NOMO-1 treated with DMSO at 0.1 percent for 48 hours (cell line): ENCODE results near the gene FNDC3B.

ENCODE experiments used
- DNase-seq: peaks from one replicate; lab custom pipeline; 2025; ENCODE audit not compliant: unreplicated experiment; lab: John Stamatoyannopoulos, UW

FNDC3B gene

DNA sequence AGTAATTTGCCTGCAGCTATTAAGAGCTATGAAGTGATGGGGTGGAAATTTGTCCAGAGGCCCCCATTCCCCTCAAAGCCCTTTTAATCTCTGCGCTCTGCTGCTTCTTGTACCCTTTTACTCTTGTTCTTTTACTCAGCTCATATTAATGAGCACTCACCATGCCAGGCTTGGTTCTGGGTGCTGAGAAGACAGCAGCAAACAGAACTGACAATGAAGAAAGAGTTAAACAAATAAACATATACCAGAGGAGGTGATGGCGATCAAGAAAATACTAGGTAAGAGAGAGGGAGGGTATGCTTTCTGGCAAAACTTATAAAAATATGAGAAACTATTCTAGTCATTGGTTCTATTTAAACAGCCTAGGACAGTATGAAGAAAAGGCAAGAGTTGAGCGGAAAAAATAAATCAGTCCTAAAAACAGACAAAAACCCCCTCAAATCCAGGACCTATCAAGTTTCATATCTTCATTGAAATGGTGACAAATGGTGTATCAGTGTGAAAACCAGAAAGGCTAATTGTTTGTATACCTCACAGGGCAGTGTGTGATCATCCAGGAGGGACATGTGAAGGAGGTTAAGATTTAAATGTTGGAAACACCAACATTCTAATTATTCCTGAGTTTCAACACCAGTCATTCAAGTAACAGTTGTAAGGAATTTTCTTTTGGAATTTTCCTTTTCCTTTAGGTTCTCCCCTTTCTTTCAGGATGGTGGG, 144.9 kb downstream of the FNDC3B start:
- DNase-seq = no peak

DNA sequence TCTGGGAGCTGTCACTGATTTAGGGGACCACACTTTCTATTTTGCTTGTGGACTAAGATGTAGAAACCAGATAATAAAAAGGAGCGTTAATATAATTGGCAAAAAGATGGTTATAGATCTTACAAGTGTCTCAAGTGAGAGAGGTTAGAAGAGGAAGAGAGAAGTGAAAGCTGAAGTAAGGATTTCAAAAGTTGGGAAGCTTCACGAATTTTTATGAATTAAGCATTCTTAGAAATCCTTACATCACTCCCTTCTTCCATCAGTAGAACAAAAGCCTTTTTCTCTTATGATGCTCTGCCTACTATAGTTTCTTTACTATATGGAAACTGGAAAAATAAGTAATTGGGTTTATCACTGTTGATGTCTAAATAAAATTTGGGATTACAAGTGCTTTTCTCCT, 146.5 kb downstream of the FNDC3B start:
- DNase-seq = peak; percentile 73

DNA sequence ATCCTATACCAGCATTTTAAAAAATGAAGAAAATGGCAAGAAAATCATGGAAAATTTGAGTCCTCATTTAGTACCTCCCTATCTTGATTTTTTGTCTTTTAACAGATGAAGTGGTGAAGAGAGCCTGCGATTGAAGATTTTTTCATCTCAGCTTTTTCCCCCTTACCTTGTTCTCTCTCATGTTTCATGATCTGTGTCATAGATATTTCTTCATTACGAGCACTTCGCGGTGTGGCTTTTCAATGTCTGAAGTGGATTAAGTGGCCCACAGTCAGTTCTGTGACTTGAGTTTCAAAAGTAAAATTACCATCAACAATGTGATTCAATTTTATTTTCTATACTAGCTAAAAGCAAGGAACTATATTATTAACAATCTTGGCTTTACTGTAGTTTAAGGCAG, 147.2 kb downstream of the FNDC3B start:
- DNase-seq = no peak

DNA sequence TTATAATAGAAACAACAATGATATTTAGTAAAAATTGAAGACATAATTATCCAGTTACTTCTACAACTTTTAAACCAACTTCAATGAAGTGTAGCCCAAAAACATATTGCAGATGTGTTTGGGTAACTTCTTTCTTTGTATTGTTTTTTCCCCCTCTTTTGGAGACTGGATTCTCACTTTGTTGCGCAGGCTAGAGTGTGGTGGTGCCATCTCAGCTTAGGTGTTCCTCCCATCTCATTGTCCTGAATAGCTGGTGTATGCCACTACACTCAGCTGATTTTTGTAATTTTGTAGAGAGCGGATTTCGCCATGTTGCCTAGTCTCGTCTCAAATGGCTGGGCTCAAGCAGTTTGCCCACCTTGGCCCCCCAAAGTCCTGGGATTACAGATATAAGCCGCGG, 148.1 kb downstream of the FNDC3B start:
- DNase-seq = no peak

DNA sequence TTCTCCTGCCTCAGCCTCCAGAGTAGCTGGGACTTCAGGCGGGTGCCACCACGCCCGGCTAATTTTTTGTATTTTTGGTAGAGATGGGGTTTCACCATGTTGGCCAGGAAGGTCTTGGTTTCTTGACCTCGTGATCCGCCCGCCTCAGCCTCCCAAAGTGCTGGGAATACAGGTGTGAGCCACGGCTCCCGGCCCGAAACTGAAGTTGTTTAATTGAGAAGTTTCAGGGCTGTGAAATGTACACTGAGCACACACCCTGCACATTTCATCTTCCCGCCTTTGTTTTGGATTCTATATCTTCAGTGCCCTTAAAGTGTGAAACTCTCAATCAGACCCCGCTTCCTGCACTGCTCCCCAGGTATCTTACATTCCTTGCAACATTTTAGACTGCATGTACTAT, 149.1 kb downstream of the FNDC3B start:
- no peak for DNase-seq

DNA sequence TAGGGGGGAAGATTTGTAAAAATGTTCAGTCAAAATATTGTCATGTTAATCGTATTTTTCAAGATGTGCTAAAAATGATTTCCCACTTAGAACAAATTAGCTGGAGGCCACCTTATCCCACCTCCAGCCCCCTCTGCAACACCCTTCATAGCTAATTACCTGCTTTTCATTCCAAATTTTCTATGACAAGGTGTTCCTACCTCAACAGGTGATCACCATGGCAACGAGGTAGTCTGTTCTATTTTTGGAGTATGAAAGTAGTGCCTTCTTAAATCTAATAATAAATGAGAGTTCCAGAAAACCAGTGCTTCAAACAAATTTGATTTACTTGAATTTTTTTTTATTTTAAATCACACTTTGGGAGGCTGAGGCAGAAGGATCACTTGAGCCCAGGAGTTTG, 149.8 kb downstream of the FNDC3B start:
- no peak for DNase-seq

DNA sequence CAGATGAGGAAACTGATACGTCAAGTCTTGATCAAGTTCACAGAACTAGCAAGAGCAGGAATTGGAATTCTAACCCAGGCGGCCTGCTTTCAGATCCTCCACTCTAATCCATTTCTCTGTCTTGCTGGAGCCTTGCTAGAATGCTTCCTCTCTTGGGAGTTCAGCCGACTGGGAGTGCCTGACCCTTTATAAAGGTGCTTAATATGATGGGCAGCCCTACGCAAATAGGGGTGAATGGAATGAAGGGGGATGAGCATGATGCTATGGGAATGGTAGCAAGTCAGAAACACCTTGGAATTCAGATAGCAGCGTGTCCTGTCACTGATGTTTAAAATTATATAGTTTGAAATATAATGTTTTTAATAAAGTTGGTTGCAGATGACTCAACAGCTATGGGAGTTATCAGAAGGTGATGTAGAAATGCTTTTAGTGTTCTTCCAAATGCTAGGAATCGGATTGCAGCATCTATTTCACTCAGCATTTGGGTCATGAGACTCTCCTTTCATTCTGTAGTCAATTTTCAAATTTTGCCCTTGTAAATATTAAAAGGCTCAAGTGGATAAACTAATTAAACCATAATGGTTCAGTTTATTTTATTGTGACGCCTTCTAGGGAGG, 150.7 kb downstream of the FNDC3B start:
- DNase-seq = no peak

DNA sequence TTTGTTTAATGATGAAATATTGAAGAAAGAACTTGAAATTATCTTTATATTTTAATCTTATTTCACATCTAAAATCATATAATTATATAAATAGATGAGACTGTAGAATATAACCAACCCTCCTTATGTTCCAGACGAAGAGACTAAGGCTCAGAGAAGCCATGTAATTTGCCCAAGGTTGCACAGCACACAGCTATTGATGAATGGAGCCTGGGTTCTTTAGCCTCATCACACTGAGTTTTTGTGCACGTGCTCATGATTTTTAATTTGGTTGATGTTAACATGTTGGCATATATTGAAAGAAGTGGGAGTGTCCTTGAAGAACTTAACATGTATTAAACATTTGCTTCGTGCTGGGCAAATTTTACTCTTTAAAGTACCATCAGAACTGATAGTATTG, 151.6 kb downstream of the FNDC3B start:
- no peak for DNase-seq

DNA sequence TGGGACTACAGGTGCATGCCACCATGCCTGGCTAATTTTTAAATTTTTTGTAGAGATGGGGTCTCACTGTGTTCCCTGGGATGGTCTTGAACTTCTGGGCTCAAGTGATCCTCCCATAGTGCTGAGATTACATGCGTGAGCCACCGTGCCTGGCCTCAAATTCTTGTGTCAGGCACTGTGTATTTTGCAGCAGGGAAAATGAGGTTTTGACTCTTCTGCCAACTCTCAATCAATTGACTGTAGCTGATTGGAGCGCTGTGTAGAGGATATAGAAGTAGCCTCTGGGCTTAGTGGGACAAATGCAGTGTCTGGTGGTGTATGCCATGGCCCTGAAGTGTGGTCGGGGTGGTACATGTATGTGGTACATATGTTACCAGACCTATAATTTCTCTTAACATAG, 152.3 kb downstream of the FNDC3B start:
- no peak for DNase-seq

DNA sequence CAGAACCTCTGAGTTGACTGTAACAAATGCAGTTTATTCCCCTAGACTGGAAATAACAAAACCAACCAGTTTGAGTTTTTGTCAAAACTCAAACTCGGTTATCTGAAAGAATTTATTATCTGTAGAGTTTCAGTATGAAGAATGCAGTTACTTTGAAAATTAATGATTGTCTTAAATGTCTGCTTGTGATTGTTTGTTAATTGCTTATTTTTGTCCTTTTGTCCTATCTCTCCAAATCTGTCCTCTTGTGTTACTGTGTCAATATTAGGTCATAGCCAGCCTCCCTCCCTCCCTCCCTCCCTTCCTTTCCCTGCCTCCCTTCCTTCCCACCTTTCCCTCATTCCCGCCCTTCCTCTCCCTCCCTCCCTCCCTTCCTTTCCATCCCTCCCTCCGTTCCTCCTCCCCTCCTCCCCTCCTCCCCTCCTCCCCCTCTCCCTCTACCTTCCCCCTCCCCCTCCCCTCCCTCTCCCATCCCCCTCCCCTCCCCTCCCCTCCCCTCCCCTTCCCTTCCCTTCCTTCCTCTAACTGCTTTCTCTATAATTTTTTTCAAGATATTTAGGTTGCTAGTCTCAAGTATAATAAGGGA, 153.5 kb downstream of the FNDC3B start:
- no peak for DNase-seq

DNA sequence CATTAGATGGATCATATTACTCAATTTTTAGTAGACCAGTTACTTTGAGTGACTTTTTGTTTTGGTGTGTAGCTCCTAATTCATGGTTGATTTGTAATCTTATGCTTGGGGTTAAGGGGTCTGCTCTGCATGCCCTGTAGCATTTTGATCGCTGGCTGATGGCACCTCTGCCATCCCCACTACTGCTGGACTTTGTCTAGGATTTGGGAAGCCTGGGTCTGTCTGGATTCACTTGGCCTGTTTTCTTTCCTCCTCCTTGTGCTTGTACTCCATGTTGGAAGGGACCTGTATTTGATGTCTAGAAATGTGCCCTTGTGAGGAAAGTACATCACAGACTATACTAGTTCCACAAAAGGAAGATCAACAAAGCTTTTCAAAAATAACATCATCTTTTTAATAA, 154.1 kb downstream of the FNDC3B start:
- DNase-seq = no peak

DNA sequence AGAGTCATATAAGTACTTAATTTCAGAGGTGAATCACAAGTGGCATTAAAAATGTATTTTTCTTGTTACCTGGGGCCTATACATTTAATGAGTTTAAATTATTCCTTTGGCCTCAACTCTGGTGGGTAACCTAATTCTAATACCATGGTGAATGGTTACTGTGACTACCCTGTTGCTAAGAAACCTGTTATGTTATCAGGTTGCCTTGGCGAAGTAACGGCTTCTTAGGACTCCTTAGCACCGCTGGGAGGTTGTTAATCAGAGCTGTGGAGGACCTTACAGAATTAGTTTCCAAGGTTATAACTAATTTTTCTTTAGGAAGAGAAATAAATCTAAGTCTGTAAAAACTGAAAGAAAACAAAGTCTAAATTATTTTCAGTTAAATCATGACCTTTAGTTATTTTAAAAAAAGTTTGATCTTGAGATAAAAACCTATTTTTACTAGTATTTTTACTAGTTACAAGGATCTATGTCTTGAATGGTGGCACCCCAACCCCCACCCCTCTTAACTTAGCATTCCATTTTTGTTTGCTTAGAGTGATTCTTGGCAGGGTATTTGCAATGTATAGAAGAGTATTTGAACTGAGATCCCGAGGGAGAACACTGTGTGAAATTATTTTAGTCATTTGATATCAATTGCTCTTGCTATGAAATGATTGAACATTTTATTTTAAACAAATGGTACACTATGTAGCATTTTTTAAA, 155.5 kb downstream of the FNDC3B start:
- DNase-seq = no peak

DNA sequence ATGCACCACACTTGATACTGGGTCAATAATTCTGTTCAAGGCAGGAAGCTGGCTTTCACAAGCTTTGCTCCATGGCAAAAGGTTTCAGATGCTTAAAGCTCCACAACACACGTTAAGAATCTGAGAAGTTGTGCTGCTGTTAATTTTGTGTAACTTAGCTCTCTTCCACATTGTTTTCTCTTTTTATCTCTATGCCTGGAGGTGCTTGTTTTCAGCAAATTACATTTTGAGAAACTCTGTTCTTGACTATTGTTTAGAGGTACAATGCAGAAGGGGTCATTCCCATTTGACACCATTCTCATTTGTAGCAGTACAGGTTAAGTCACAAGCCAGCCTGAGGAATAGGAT, 156.0 kb downstream of the FNDC3B start:
- no peak for DNase-seq

DNA sequence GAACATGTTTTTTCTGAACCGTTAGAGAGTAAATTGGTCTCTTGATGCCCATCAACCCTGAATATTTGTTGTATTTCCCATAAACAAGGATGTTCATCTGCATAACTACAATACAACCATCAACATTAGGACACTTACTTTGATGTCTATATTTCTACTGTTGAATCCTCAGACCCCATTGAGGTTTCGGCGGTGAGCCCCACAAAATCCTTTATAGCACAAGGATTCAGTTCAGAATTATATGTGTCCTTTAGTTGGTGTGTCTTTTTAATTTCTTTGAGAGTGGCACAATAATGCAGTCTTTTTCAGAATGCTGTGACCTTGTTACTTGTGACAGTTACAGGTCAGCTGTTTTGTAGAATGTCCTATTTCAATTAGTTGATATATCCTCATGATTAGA, 158.0 kb downstream of the FNDC3B start:
- no peak for DNase-seq

DNA sequence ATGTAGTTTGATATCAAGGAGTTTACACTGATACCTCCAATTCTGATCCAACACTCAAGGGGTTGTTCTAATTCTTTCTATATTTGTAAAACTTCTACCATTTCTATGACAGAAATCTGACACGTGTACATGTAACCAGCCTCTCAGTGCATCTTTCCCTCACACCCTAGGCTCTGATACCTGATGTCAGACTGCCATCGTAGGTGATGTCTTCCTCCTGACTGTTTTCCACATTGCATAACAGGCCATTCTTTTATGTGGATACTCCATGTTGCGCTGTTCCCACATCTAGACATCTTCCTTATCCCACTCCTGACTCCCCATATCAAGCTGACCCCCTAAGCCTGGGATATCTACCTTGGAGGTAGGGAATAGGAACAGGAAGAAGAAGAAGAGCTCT, 159.1 kb downstream of the FNDC3B start:
- no peak for DNase-seq

DNA sequence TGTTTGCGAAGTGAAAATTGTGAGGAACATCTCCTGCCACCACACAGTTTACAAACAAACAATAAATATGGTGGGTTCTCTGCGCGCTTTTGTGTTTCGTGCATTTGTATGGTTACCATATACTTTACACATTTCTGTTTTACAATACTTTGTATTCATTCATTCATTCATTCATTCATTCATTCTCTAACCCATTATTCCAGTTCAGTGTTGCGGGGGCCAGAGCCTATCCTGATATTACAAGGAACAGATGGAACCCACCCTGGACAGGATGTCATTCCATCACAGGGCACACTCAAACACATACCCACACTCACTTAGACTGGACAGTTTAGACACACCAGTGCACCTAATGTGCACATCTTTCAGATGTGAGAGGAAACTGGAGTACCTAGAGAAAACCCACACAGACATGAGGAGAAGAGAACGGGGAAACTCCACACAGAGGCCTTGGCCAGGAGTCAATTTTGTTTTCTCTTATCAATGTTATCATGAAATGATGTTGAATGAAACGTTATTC, 160.5 kb downstream of the FNDC3B start:
- no peak for DNase-seq

DNA sequence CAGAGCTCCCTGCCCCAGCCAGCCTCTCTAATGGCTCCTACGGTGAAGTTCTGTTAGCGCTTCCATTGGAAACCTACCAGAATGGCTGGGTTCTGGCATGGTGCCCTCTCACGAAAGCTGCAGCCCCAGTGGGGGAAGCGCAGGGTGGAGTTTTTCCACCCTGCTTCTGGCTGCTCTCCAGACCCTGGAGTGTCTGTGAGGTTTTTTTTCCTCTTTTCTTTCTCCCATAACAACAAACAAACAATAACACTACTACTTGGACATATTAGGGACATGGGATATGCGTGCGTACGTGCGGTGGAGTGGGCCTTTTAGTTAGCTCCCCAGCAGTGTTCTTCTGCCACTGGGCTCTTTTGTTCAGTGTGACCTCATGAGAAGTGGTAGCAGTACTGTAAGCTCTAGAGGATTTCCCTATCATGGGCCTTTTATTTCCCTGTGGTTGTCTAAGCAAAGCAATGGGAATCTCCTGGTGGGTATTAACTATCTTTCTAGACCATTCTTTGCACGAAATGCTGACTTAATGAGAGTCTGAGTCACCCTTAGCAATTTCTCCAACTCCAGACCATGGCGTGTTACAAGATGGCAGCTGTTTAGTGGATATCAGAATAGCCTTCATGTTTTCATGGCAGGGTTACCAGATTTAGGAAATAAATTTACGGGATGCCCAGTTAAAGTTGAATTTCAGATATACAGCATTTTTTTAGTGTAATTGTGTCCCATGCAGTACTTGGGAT, 161.9 kb downstream of the FNDC3B start:
- DNase-seq = no peak

DNA sequence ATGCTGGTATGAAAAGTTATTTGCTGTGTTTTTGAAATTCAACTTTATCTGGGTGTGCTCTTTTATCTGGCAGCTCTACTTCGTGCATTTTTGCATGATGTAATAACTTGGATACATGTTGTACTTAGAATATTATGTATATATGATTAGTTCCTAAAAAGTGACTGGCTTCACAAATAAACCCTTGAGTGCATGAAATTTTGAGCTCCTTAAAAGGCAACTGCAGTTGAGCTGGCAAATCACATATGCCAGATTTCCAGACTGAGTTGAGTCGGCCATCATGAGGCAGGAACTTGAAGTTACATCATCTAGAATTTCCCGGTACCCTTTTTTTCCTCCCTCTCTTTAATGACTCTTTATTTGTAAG, 162.5 kb downstream of the FNDC3B start:
- DNase-seq = peak; percentile 41

DNA sequence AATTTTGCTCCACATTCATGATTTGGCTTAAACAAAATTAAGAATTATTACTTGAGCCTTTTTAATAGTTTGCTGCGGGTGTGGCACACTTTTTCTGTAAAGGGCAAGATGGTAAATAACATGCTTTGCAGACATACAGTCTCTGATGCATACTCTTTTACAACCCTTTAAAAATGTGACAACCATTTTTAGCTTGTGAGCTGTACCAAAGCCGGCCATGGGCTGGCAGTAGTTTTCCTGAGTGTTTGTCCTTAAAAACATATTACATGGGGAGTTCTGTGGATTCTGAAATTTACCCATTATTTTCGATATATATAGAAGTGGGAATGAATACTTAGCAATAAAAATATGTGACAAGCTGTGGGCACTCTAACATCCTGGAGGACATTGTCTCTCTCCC, 163.4 kb downstream of the FNDC3B start:
- DNase-seq = no peak

DNA sequence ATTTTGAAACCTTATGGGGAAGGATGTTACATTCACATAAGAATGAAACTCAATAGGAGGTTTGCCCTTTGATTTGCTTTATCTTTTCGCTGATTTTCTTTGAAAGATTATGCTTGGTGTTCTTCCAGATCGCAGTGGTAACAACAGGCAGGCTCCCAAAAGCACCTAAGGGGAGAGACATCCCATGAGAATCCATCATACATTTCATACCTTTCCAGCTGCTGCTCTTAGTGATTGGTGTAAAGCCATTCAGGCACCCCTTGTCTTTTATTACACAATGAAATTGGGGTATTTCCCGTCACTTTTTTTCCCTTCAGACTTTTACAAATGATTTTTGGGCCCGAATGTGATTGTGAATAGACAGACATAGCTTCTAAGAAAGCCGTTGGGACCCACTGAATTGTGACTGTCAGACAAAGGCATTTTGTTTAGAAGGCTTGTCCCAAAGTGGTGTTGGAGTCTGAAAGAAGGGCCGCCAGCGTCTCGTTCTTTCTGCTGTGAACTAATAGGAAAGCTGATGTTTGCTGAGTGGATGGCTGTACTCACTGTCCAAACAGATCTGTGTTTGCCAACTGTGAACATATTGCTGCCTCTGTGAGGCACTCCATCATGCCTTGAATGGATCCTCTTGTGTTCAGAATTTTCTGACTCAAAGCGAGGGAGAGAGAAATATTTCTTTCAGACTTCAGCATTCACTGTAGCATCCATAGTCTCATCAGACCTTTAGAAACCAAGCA, 164.3 kb downstream of the FNDC3B start:
- no peak for DNase-seq

DNA sequence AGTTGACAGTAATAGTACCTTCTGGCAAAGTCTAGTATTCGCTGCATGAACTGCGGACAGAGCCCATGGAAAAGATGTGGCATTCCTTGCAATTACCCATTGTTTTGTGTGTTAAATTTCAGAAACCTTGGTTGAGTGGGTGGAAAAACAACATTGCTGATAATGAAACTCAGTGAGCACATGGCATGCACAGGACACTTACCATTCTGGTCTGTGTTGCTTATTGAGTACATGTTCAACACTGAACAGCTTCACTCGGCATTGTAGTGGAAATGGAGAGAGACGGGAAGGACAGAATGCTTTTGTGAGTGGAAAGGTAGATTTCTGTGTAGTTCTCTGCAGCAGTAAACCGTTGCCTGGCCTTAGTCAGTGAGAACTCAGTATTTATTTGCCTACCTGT, 165.3 kb downstream of the FNDC3B start:
- DNase-seq = no peak
